Cardiac muscle cell (in vitro differentiated cells and primary cell): Measurements from ENCODE around the gene GPR35. TPM values are rescaled to one million over a fixed set of nuclear protein-coding genes. Genes with fewer than 3 reads are reported as not detected.
A peak's percentile ranks its signal among the peaks of the same experiment; 100 is the strongest.
"Not testable (repeated sequence)": the region's sequence is repeated elsewhere in the genome, so short reads cannot be mapped to it uniquely, and the experiment has no call there.

Experiments
- DNase-seq, 2 donors: peaks; one replicate each; pipeline versions ENCODE4 v3.0.0 to v3.0.0-alpha.2; 2010 to 2017; ENCODE audit warnings: low read depth in 1 of 2, low spot score in 1 of 2
- H3K27ac ChIP-seq: fragments of 200-600 bp; sonication (generic); 2 replicates; pipeline ENCODE4 v1.5.1; 2016
- H3K27me3 ChIP-seq: fragments of 200-600 bp; sonication (generic); 2 replicates; pipeline ENCODE4 v1.6.0; 2016; ENCODE audit warnings: control low read depth
- H3K36me3 ChIP-seq: fragments of 200-600 bp; sonication (generic); 2 replicates; pipeline ENCODE4 v1.5.1; 2016; ENCODE audit warnings: control low read depth
- H3K4me1 ChIP-seq: fragments of 200-600 bp; sonication (generic); 2 replicates; pipeline ENCODE4 v1.8.1; 2017; ENCODE audit warnings: low read depth, mild to moderate bottlenecking, mixed run types
- H3K4me3 ChIP-seq: fragments of 200-600 bp; sonication (generic); 2 replicates; pipeline ENCODE4 v1.5.1; 2016; ENCODE audit warnings: mild to moderate bottlenecking
- H3K9me3 ChIP-seq: fragments of 200-600 bp; sonication (generic); 2 replicates; pipeline ENCODE4 v1.5.1; 2017; ENCODE audit warnings: low read depth, mild to moderate bottlenecking, control low read depth
- CTCF ChIP-seq: IDR thresholded peaks from 2 replicates; pipeline ENCODE4 v1.5.1; 2012; ENCODE audit warnings: low read depth, mild to moderate bottlenecking, low read length
- polyA plus RNA-seq: library from polyadenylated mRNA; unstranded; fragments of >200 nt; fragmentation: Nextera tagmentation; extraction: Ambion mirVana; gene quantifications from 2 replicates; pipeline ENCODE4 v1.2.1, GENCODE V29; 2016
- total RNA-seq: library from RNA; depleted of rRNA; stranded (reverse); fragments of >200 nt; gene quantifications from 2 replicates; pipeline ENCODE4 v1.2.3, GENCODE V29; 2016

The GPR35 gene
- total and polyA plus RNA-seq, 2 experiments from 2014 or later = 0.40 to 5.1 TPM

GRCh38 chr2:240648650-240649275 is 23.5 kb downstream of the GPR35 start:
- DNase-seq = no peak
- no peaks in the 10 kb centered on the region for H3K27me3 ChIP-seq
- no peak for TF ChIP-seq CTCF
- no peak overlapping the region for H3K4me3 ChIP-seq
- no peaks in the 10 kb centered on the region for H3K36me3 ChIP-seq
- H3K27ac ChIP-seq = no peak overlapping the region
- H3K9me3 ChIP-seq = no peaks in the 10 kb centered on the region
- H3K4me1 ChIP-seq = no peaks in the 10 kb centered on the region

GRCh38 chr2:240649331-240649730 is 24.1 kb downstream of the GPR35 start:
- no peak for TF ChIP-seq CTCF
- DNase-seq = no peak
- H3K4me1 ChIP-seq = no peaks in the 10 kb centered on the region
- no peak overlapping the region for H3K4me3 ChIP-seq
- H3K27me3 ChIP-seq = no peaks in the 10 kb centered on the region
- H3K36me3 ChIP-seq = no peaks in the 10 kb centered on the region
- no peak overlapping the region for H3K27ac ChIP-seq
- no peaks in the 10 kb centered on the region for H3K9me3 ChIP-seq

DNA sequence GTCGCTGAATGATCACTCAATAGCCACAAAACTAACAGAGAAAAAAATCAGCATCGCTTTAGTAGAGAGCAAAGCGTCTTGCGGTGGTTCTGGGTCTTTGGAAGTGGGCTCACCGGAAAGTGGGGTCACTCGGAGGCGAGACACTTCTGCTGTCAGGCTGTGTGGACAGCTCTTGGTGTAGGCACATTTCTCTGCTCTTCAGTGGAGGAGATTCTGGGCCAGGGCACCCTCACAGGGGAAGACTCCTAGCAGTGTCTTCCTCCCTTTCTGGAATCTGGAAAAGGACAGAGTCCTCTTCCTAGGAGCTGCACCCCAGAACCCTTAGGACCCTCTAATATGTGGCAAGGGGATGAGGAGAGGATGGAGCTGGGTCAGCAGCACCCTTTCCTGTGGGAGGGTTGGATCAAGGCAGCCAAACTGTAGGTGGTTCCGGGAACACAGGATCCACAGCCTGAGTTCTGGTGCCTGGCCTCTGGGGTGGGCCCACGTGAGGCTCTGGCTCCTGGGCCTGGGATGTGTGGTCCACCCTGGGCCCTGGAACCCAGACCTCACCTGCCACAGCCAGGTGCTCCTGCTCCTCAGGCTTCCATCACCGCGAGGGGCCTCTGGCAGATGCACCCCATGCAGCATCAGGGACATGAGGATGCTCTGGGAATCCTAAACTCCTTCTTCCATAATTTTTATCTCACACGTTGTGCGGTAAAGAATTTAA is 25.1 kb downstream of the GPR35 start:
- Histone ChIP-seq H3K36me3 (no peaks in the 10 kb centered on the region), H3K4me1 (no peaks in the 10 kb centered on the region), H3K27me3 (no peaks in the 10 kb centered on the region), H3K27ac (no peak overlapping the region), H3K4me3 (no peak overlapping the region), H3K9me3 (no peaks in the 10 kb centered on the region)
- DNase-seq = no peak
- no peak for TF ChIP-seq CTCF

GRCh38 chr2:240651185-240651584 is 25.9 kb downstream of the GPR35 start:
- no peak overlapping the region for H3K4me3 ChIP-seq
- H3K4me1 ChIP-seq = no peaks in the 10 kb centered on the region
- DNase-seq = no peak
- no peaks in the 10 kb centered on the region for H3K27me3 ChIP-seq
- no peaks in the 10 kb centered on the region for H3K36me3 ChIP-seq
- H3K27ac ChIP-seq = no peak overlapping the region
- no peaks in the 10 kb centered on the region for H3K9me3 ChIP-seq
- TF ChIP-seq CTCF = no peak

DNA sequence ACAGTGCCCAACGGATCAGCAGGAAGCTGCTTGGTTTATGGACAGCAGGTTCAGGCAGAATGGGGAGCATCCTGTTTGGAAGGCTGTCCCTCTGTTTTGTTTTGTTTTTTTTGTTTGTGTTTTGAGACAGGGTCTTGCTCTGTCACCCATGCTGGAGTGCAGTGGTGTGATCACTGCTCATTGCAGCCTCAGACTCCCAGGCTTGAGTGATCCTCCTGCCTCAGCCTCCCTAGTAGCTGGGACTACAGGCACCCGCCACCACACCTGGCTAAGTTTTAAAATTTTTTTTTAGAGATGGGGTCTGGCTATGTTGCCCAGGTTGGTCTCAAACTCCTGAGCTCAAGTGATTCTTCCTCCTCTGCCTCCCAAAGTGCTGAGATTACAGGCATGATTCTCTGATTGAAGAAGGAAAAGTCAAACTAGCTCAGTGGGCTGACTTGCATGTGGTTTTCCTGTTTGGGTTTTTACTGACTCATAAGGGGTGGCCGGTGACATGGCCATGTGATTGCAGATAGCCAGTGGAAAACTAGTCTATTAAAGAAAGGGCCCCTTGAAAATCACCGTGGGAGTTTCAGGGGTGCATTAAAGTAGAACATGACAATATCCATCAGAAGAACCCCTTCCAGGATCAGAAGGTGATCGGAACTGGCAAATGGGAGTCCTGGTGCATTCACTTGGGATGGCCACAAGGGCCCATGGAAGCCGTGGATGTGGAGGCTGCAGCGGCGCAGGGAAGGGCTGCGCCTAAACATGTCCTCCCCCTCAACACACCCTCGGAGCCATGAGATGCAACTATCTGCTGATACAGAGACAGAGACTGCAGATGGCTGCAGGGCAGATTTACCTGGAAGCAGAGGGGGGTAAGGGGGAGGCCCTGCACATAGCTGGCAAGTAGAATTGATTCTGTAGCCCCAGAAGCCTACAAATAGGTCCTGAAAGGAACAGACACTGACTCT is 30.9 kb downstream of the GPR35 start:
- H3K27me3 ChIP-seq = no peaks in the 10 kb centered on the region
- no peaks in the 10 kb centered on the region for H3K36me3 ChIP-seq
- DNase-seq = peak in 1 of 2 donors; percentile 36
- no peaks in the 10 kb centered on the region for H3K9me3 ChIP-seq
- H3K4me3 ChIP-seq = no peak overlapping the region
- no peaks in the 10 kb centered on the region for H3K4me1 ChIP-seq
- no peak for TF ChIP-seq CTCF
- no peak overlapping the region for H3K27ac ChIP-seq

GRCh38 chr2:240659883-240660282 is 34.6 kb downstream of the GPR35 start:
- H3K4me3 ChIP-seq, H3K36me3 ChIP-seq, H3K4me1 ChIP-seq, H3K27me3 ChIP-seq, H3K27ac ChIP-seq, DNase-seq, H3K9me3 ChIP-seq: not testable (repeated sequence)
